ENCODE data around the gene USP3. TPM values are rescaled to one million over a fixed set of nuclear protein-coding genes. Genes with fewer than 3 reads are reported as not detected.

Gene USP3
- total and polyA plus RNA-seq, 2 experiments from 2014 or later, result 15.4 to 21.0 TPM

DNA sequence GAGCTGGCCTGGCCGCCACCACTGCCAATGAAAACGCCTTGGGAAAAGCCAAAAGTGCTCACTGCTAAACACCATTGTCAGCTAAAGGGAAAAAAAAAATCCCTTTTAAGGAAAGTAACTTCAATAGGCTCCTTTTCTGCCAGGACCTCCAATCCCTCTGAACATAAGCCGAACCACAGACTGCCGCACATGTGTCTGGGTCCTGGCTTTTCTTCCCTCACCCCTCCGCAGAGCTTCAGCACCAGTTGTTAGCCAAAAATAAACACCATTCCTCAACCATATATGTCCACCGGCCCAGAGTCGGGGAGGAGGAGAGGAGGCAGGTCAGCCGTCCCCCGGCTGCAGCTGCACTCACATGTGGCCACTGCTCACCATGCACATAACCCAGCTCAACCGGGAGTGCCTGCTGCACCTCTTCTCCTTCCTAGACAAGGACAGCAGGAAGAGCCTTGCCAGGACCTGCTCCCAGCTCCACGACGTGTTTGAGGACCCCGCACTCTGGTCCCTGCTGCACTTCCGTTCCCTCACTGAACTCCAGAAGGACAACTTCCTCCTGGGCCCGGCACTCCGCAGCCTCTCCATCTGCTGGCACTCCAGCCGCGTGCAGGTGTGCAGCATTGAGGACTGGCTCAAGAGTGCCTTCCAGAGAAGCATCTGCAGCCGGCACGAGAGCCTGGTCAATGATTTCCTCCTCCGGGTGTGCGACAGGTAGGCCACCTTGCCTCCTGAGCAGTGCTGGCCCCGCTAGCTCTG is 92.8 kb downstream of the USP3 start, which contains the start of gene FBXL22:
Gene FBXL22 (plus strand): TSS at position 350 of the 753 bp plus-strand sequence. CDS start 6 bp downstream, at position 356.
- Histone ChIP-seq H3K27me3 (replicated peaks; ENCODE audit: insufficient read depth) (no peaks in the 10 kb centered on the region), H3K27ac (peak within 1 kb of the TSS; percentile 25; the same call in 1 of the 2 replicates), H3K9me2 (ENCODE audit: insufficient read depth) (no peaks in the 10 kb centered on the region), H3F3A (ENCODE audit: insufficient read depth) (no peaks in the 10 kb centered on the region; the same call in 1 of the 2 replicates), H4K20me1 (ENCODE audit: insufficient read depth) (no peaks in the 10 kb centered on the region), H3K4me3 (no peak within 1 kb of the TSS), H3K4me2 (ENCODE audit: unreplicated experiment) (peak within 1 kb of the TSS; percentile 22), H2AFZ (peak within 1 kb of the TSS; percentile 55), H3K9ac (no peak within 1 kb of the TSS), H3K9me3 (ENCODE audit: low read depth) (no peaks in the 10 kb centered on the region), H3K4me1 (ENCODE audit: insufficient read depth) (peaks cover 23% of the 10 kb centered on the region), H3K79me2 (ENCODE audit: insufficient read depth) (no peaks in the 10 kb centered on the region), H3K36me3 (ENCODE audit: low read depth) (no peaks in the 10 kb centered on the region)
- WGBS, 2 experiments (ENCODE audit: low coverage in 1 of 2, low lambda C conversion rate in 2 of 2, missing lambda C conversion rate in 2 of 2), result 28 to 30% methylated on average over 23 of the region's 23 CpGs
- peak; percentile 36 for DNase-seq
- TF ChIP-seq EZH2phosphoT487 (IDR thresholded peaks at IDR 0.05; ENCODE audit: insufficient read depth, low read depth) (no peak), EZH2 (IDR thresholded peaks at IDR 0.05; ENCODE audit: insufficient read depth, poor library complexity, severe bottlenecking) (no peak)
- in situ Hi-C loops (cut with MboI), result no loop called here

DNA sequence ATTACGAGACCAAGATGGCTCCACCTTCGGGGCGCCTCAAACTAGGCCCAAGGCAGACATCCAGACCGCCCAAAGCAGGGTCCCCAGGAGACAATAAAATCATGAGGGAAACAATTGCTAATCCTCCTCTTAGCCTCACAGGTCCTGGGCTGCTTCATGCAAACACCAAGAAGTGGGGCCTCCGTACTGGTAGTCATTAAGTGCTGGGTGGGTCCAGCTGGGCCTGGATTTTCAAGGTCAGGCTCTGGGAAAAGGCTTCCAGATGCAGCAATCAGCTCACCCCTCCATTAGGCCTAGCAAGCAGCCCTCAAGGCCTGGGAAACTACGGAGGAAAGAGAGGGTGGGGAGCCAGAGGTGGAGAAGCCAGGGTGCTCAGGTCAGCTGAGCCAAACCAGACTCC is 93.4 kb downstream of the USP3 start:
- in situ Hi-C loops (cut with MboI), result no loop called here
- no peak overlapping the region for H3K27ac ChIP-seq
- WGBS, 2 experiments (ENCODE audit: low coverage in 1 of 2, low lambda C conversion rate in 2 of 2, missing lambda C conversion rate in 2 of 2), result 78 to 85% methylated on average over 6 of the region's 6 CpGs

DNA sequence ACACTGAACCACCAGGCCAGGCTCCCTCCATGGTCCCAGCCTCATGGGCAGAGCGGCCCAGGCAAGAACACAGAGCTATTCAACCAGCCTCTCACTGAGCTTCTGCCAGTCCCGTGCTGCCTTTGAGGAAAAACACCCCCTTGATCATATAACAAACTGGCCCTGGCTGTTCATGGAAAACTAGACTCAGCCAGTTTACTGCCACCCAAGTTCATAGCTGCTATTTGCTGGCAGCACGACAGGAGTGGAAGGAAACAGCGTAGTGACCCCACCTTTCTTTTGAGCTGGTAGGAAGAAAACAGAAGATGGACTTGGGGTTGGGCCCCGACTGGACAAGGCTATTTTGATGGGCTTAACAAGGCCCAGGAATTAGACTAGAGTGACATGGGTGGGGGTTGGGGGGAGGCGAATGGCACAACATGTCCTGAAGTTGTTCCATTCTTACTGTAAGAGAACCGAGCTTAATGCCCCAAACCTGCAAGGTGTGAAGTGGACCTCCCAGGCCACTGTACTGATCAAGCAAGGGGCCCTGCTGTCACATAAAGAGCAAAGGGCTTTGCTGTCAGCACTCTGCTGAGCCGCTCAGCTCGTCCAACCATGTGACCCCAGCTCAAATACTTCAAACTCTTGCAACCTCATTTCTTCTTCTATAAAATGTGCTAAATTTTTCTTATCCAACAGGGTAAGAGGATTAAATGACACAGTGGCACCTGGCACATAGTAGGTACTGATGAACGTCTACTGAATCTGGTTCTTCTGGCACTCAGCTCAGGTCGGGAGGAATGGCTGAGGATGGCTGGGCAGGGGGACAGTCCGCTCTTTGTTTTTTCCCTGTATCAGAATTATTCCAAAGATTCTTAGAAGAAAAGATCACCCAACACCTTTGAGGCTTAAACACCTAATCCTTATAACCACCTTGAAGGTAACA is 94.3 kb downstream of the USP3 start:
- peaks cover 5% of the 10 kb centered on the region; the same call in 1 of the 2 replicates for H3F3A ChIP-seq (ENCODE audit: insufficient read depth)
- no peak for TF ChIP-seq EZH2phosphoT487 (IDR thresholded peaks at IDR 0.05; ENCODE audit: insufficient read depth, low read depth)
- TF ChIP-seq EZH2 (IDR thresholded peaks at IDR 0.05; ENCODE audit: insufficient read depth, poor library complexity, severe bottlenecking), result no peak
- H3K79me2 ChIP-seq (ENCODE audit: insufficient read depth), result no peaks in the 10 kb centered on the region
- H3K4me3 ChIP-seq, result no peak overlapping the region
- H3K27me3 ChIP-seq (replicated peaks; ENCODE audit: insufficient read depth), result no peaks in the 10 kb centered on the region
- no peak overlapping the region for H3K27ac ChIP-seq
- H3K4me2 ChIP-seq (ENCODE audit: unreplicated experiment), result no peak overlapping the region
- no peaks in the 10 kb centered on the region for H3K9me2 ChIP-seq (ENCODE audit: insufficient read depth)
- H3K9ac ChIP-seq, result no peak overlapping the region
- H3K9me3 ChIP-seq (ENCODE audit: low read depth), result no peaks in the 10 kb centered on the region
- in situ Hi-C loops (cut with MboI), result no loop called here
- 66 to 73% methylated on average over 12 of the region's 12 CpGs for WGBS, 2 experiments (ENCODE audit: low coverage in 1 of 2, low lambda C conversion rate in 2 of 2, missing lambda C conversion rate in 2 of 2)
- H3K36me3 ChIP-seq (ENCODE audit: low read depth), result no peaks in the 10 kb centered on the region
- H4K20me1 ChIP-seq (ENCODE audit: insufficient read depth), result no peaks in the 10 kb centered on the region
- H2AFZ ChIP-seq, result no peak overlapping the region
- DNase-seq, result peak; percentile 22
- peaks cover 23% of the 10 kb centered on the region for H3K4me1 ChIP-seq (ENCODE audit: insufficient read depth)

More for the DNA sequence above, 93.4 kb downstream of the USP3 start:
- no peak overlapping the region for H3K4me2 ChIP-seq (ENCODE audit: unreplicated experiment)
- no peak overlapping the region for H3K9ac ChIP-seq
- DNase-seq, result no peak
- no peaks in the 10 kb centered on the region for H3K27me3 ChIP-seq (replicated peaks; ENCODE audit: insufficient read depth)
- H3K4me1 ChIP-seq (ENCODE audit: insufficient read depth), result peaks cover 23% of the 10 kb centered on the region
- H2AFZ ChIP-seq, result no peak overlapping the region
- no peaks in the 10 kb centered on the region for H3K79me2 ChIP-seq (ENCODE audit: insufficient read depth)
- no peak overlapping the region for H3K4me3 ChIP-seq
- peaks cover 2% of the 10 kb centered on the region; the same call in 1 of the 2 replicates for H3F3A ChIP-seq (ENCODE audit: insufficient read depth)
- no peaks in the 10 kb centered on the region for H3K36me3 ChIP-seq (ENCODE audit: low read depth)
- no peaks in the 10 kb centered on the region for H3K9me2 ChIP-seq (ENCODE audit: insufficient read depth)
- no peaks in the 10 kb centered on the region for H3K9me3 ChIP-seq (ENCODE audit: low read depth)
- no peak for TF ChIP-seq EZH2phosphoT487 (IDR thresholded peaks at IDR 0.05; ENCODE audit: insufficient read depth, low read depth)
- no peak for TF ChIP-seq EZH2 (IDR thresholded peaks at IDR 0.05; ENCODE audit: insufficient read depth, poor library complexity, severe bottlenecking)
- no peaks in the 10 kb centered on the region for H4K20me1 ChIP-seq (ENCODE audit: insufficient read depth)

DNA sequence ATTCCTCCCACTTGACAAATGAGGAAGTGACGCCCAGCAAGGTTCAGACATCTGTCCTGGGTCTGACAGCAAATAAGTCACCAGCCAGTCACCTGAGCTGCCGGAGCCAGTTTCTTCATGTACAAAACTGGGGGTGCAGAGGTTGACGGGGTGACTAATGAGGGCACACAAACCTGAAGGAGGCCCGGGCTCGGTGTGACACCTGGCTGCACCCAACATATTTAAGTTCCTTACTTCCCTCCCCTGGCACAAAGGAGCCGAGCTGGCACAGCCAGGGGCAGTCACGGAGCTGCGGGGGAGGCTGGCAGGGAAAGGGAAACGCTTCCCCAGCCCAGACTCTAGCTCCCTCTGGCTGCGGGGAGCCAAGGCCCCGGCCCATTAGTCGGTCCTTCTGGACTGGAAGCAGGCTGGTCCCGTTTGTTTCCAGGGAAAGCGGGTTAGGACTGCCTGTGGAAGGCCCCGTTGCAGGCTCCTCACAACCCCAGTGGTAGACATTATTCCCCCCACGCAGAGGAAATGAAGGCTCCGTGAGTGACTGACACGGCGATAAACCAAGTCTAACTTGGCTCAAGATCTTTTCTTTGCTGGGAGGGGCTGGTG is 95.1 kb downstream of the USP3 start:
- Histone ChIP-seq H2AFZ (peak overlapping the region; percentile 91), H3K4me1 (ENCODE audit: insufficient read depth) (peaks cover 23% of the 10 kb centered on the region), H3K27ac (peak overlapping the region; percentile 78), H3K9ac (peak overlapping the region; percentile 88), H3K9me3 (ENCODE audit: low read depth) (no peaks in the 10 kb centered on the region), H3K4me3 (peak overlapping the region; percentile 91), H3K27me3 (replicated peaks; ENCODE audit: insufficient read depth) (no peaks in the 10 kb centered on the region), H3F3A (ENCODE audit: insufficient read depth) (peaks cover 5% of the 10 kb centered on the region; the same call in 1 of the 2 replicates), H3K9me2 (ENCODE audit: insufficient read depth) (no peaks in the 10 kb centered on the region), H4K20me1 (ENCODE audit: insufficient read depth) (no peaks in the 10 kb centered on the region), H3K36me3 (ENCODE audit: low read depth) (no peaks in the 10 kb centered on the region), H3K79me2 (ENCODE audit: insufficient read depth) (no peaks in the 10 kb centered on the region), H3K4me2 (ENCODE audit: unreplicated experiment) (peak overlapping the region; percentile 92)
- in situ Hi-C loops (cut with MboI), result no loop called here
- peak; percentile 85 for DNase-seq
- no peak for TF ChIP-seq EZH2 (IDR thresholded peaks at IDR 0.05; ENCODE audit: insufficient read depth, poor library complexity, severe bottlenecking)
- WGBS, 2 experiments (ENCODE audit: low coverage in 1 of 2, low lambda C conversion rate in 2 of 2, missing lambda C conversion rate in 2 of 2), result 34 to 35% methylated on average over 19 of the region's 19 CpGs

Measured in GM23248 (cell line).